Spinal cord (tissue), 10 donors: ENCODE measurements around the gene PRH2. TPM values are rescaled to one million over a fixed set of nuclear protein-coding genes. Genes with fewer than 3 reads are reported as not detected.

Experiments used
- DNase-seq, 6 donors: peaks; one replicate each; pipeline versions ENCODE4 v3.0.0 to v3.0.0-alpha.2; 2013 to 2015; ENCODE audit warnings: low spot score in 6 of 6, low read depth in 4 of 6
- H3K27ac ChIP-seq: one replicate; pipeline ENCODE4 v1.5.1; 2013; ENCODE audit warnings: low read depth, low read length, control low read depth
- H3K27me3 ChIP-seq: one replicate; pipeline ENCODE4 v1.6.1; 2013; ENCODE audit warnings: low read length; ENCODE audit not compliant: control insufficient read depth, insufficient read depth
- H3K36me3 ChIP-seq: one replicate; pipeline ENCODE4 v1.6.1; 2013; ENCODE audit warnings: low read length; ENCODE audit not compliant: control insufficient read depth, insufficient read depth
- H3K4me1 ChIP-seq: one replicate; pipeline ENCODE4 v1.6.1; 2013; ENCODE audit warnings: low read length; ENCODE audit not compliant: control insufficient read depth, insufficient read depth
- H3K4me3 ChIP-seq: one replicate; pipeline ENCODE4 v1.5.1; 2013; ENCODE audit warnings: low read depth, low read length, control low read depth
- H3K9me3 ChIP-seq: one replicate; pipeline ENCODE4 v1.6.1; 2013; ENCODE audit warnings: low read length; ENCODE audit not compliant: control insufficient read depth, insufficient read depth
- WGBS: methylation state at CpG from one replicate; pipeline ENCODE4 v1.1.5; 2013; ENCODE audit warnings: missing lambda C conversion rate; ENCODE audit not compliant: insufficient coverage; 5-methylcytosine and 5-hydroxymethylcytosine counted together
- long read RNA-seq, 4 donors: transcript quantifications; one replicate each; lab custom pipeline, GENCODE V29; 2026
- polyA plus RNA-seq, 2 donors: library from polyadenylated mRNA; unstranded; fragments of 120-200 nt; gene quantifications; one replicate each; pipeline ENCODE4 v1.2.1, GENCODE V29; 2013; ENCODE audit not compliant: insufficient read length in 2 of 2
- total RNA-seq, 2 donors: library from RNA; depleted of rRNA in 1 of 2; stranded (reverse); fragments of 120-200 nt in 1 of 2; fragments of >200 nt in 1 of 2; gene quantifications; one replicate each; pipeline versions ENCODE4 v1.2.3 to v1.2.4, GENCODE V29; 2013 to 2014
- donor health status: healthy.

PRH2 gene
- total RNA-seq: under 1 TPM in 1 of 2 donors, not detected in 1; 0.88 TPM
- polyA plus RNA-seq: not detected
- long read RNA-seq, donor 1: 0 reads
- long read RNA-seq, donor 2: 0 reads
- long read RNA-seq, donor 3: 0 reads
- long read RNA-seq, donor 4, partial matches to known transcripts: 0 of 5 reads
- long read RNA-seq, donor 4, other reads (novel, unspliced or antisense): 5 of 5 reads

GRCh38 chr12:10928746-10929286 lies at the start of gene PRH2:
Gene PRH2 (plus strand): TSS chr12:10929236. CDS start chr12:10929274, 38 bp downstream.
- H3K27me3 ChIP-seq: no peaks in the 10 kb centered on the region
- H3K9me3 ChIP-seq: no peaks in the 10 kb centered on the region
- no peaks in the 10 kb centered on the region for H3K36me3 ChIP-seq
- H3K27ac ChIP-seq: no peak within 1 kb of the TSS
- H3K4me1 ChIP-seq: no peaks in the 10 kb centered on the region
- WGBS: 90% methylated on average over 5 of the region's 5 CpGs
- H3K4me3 ChIP-seq: no peak within 1 kb of the TSS
- no peak for DNase-seq

GRCh38 chr12:10884086-10884725 lies 44.8 kb upstream of the PRH2 start, which contains the start of gene PRH1:
Gene PRH1 (minus strand): TSS chr12:10884255. CDS start chr12:10884217, 38 bp downstream.
- H3K27me3 ChIP-seq: no peaks in the 10 kb centered on the region
- H3K27ac ChIP-seq: no peak within 1 kb of the TSS
- no peaks in the 10 kb centered on the region for H3K36me3 ChIP-seq
- no peak for DNase-seq
- H3K4me3 ChIP-seq: no peak within 1 kb of the TSS
- H3K9me3 ChIP-seq: no peaks in the 10 kb centered on the region
- no peaks in the 10 kb centered on the region for H3K4me1 ChIP-seq
- 81% methylated on average over 5 of the region's 6 CpGs for WGBS

GRCh38 chr12:10889226-10889625 lies 39.8 kb upstream of the PRH2 start:
- DNase-seq: no peak
- Histone ChIP-seq H3K27me3 (no peaks in the 10 kb centered on the region), H3K36me3 (peaks cover 3% of the 10 kb centered on the region), H3K9me3 (no peaks in the 10 kb centered on the region), H3K27ac (no peak overlapping the region), H3K4me3 (no peak overlapping the region), H3K4me1 (no peaks in the 10 kb centered on the region)

- H3K27me3 ChIP-seq: no peaks in the 10 kb centered on the region
- no peak overlapping the region for H3K4me3 ChIP-seq
- no peaks in the 10 kb centered on the region for H3K9me3 ChIP-seq
- H3K27ac ChIP-seq: no peak overlapping the region
- no peak for DNase-seq
- WGBS: 88% methylated on average over 2 of the region's 2 CpGs
- no peaks in the 10 kb centered on the region for H3K4me1 ChIP-seq
- H3K36me3 ChIP-seq: peaks cover 3% of the 10 kb centered on the region
These were observed 37.1 kb upstream of the PRH2 start for GRCh38 chr12:10891937-10892336.

- H3K27me3 ChIP-seq: no peaks in the 10 kb centered on the region
- WGBS: 92% methylated on average over 2 of the region's 5 CpGs
- no peaks in the 10 kb centered on the region for H3K4me1 ChIP-seq
- H3K4me3 ChIP-seq: no peak overlapping the region
- DNase-seq: no peak
- peaks cover 2% of the 10 kb centered on the region for H3K9me3 ChIP-seq
- H3K27ac ChIP-seq: no peak overlapping the region
- no peaks in the 10 kb centered on the region for H3K36me3 ChIP-seq
These were observed 32.2 kb upstream of the PRH2 start for GRCh38 chr12:10896854-10897253.

GRCh38 chr12:10900530-10900929 lies 28.5 kb upstream of the PRH2 start:
- no peaks in the 10 kb centered on the region for H3K36me3 ChIP-seq
- no peaks in the 10 kb centered on the region for H3K4me1 ChIP-seq
- no peak for DNase-seq
- peaks cover 11% of the 10 kb centered on the region for H3K9me3 ChIP-seq
- 89% methylated on average over 1 of the region's 1 CpG for WGBS
- H3K4me3 ChIP-seq: no peak overlapping the region
- no peak overlapping the region for H3K27ac ChIP-seq
- H3K27me3 ChIP-seq: no peaks in the 10 kb centered on the region

GRCh38 chr12:10900972-10901371 lies 28.1 kb upstream of the PRH2 start:
- Histone ChIP-seq H3K27me3 (no peaks in the 10 kb centered on the region), H3K9me3 (peaks cover 11% of the 10 kb centered on the region), H3K36me3 (no peaks in the 10 kb centered on the region), H3K27ac (no peak overlapping the region), H3K4me1 (no peaks in the 10 kb centered on the region), H3K4me3 (no peak overlapping the region)
- no peak for DNase-seq
- WGBS: 100% methylated on average over 1 of the region's 1 CpG

- no peaks in the 10 kb centered on the region for H3K27me3 ChIP-seq
- no peaks in the 10 kb centered on the region for H3K36me3 ChIP-seq
- H3K4me1 ChIP-seq: no peaks in the 10 kb centered on the region
- H3K27ac ChIP-seq: no peak overlapping the region
- DNase-seq: no peak
- H3K9me3 ChIP-seq: peaks cover 11% of the 10 kb centered on the region
- WGBS: no CpG with 5 or more reads among the region's 1 CpG
- H3K4me3 ChIP-seq: no peak overlapping the region
These were observed 27.6 kb upstream of the PRH2 start for GRCh38 chr12:10901427-10901826.

GRCh38 chr12:10904686-10905085 lies 24.4 kb upstream of the PRH2 start:
- no peaks in the 10 kb centered on the region for H3K36me3 ChIP-seq
- H3K4me1 ChIP-seq: no peaks in the 10 kb centered on the region
- H3K27me3 ChIP-seq: no peaks in the 10 kb centered on the region
- no peak overlapping the region for H3K4me3 ChIP-seq
- DNase-seq: no peak
- no peak overlapping the region for H3K27ac ChIP-seq
- no CpG with 5 or more reads among the region's 4 CpGs for WGBS
- H3K9me3 ChIP-seq: peaks cover 10% of the 10 kb centered on the region

GRCh38 chr12:10909462-10909861 lies 19.6 kb upstream of the PRH2 start, which contains the start of gene TAS2R13:
Gene TAS2R13 (minus strand): TSS chr12:10909562. CDS start chr12:10909298, 264 bp downstream.
- peaks cover under 1% of the 10 kb centered on the region for H3K9me3 ChIP-seq
- DNase-seq: no peak
- no peaks in the 10 kb centered on the region for H3K4me1 ChIP-seq
- H3K27me3 ChIP-seq: no peaks in the 10 kb centered on the region
- H3K27ac ChIP-seq: no peak within 1 kb of the TSS
- no peak within 1 kb of the TSS for H3K4me3 ChIP-seq
- no peaks in the 10 kb centered on the region for H3K36me3 ChIP-seq
- WGBS: no CpG with 5 or more reads among the region's 1 CpG
